Caco-2 (cell line): Measurements from ENCODE around the gene SLC35F6. TPM values are rescaled to one million over a fixed set of nuclear protein-coding genes. Genes with fewer than 3 reads are reported as not detected.

Source experiments
- BruUV-seq: library from RNA; stranded (reverse); fragments of 400-500 nt; replicated peaks from 2 replicates; lab custom pipeline; 2021; lab: Mats Ljungman, UMichigan
- CTCF ChIA-PET: fragments of 300-600 bp; sonication (Branson Sonifier 250); formaldehyde crosslinking; loops from one replicate; lab custom pipeline; 2022; ENCODE audit warnings: antibody characterized with exemption; lab: Charles Lee
- POLR2A ChIA-PET: fragments of 300-600 bp; sonication (Branson Sonifier 250); formaldehyde crosslinking; loops from one replicate; lab custom pipeline; 2022; ENCODE audit warnings: antibody characterized with exemption; lab: Charles Lee
- DNase-seq, 2 experiments: peaks; one replicate each; pipeline versions ENCODE4 v3.0.0 to v3.0.0-alpha.2; 2020 to 2022
- H3K27me3 ChIP-seq: replicated peaks from 2 replicates; pipeline ENCODE4 v1.6.0; 2011; ENCODE audit warnings: low read length; ENCODE audit not compliant: control insufficient read depth, insufficient read depth
- H3K36me3 ChIP-seq: 2 replicates; pipeline ENCODE4 v1.5.1; 2011; ENCODE audit warnings: low read length; ENCODE audit not compliant: control insufficient read depth, insufficient read depth
- H3K4me1 ChIP-seq: fragments of 250-450 bp; sonication (Bioruptor Pico); 2 replicates; pipeline ENCODE4 v1.5.1; 2020; ENCODE audit warnings: mild to moderate bottlenecking
- H3K4me3 ChIP-seq: 2 replicates; pipeline ENCODE4 v1.5.1; 2011; ENCODE audit warnings: low read depth, mild to moderate bottlenecking, control low read depth, low read length
- H3K9me3 ChIP-seq: fragments of 250-450 bp; sonication (Bioruptor Pico); 2 replicates; pipeline ENCODE4 v1.5.1; 2020; ENCODE audit warnings: mild to moderate bottlenecking, moderate library complexity
- H3K27ac Mint-ChIP-seq: one replicate; pipeline ENCODE4 v1.8.0; 2022; ENCODE audit warnings: mixed read lengths; ENCODE audit not compliant: unreplicated experiment
- H3K27me3 Mint-ChIP-seq: one replicate; pipeline ENCODE4 v1.8.0; 2022; ENCODE audit warnings: mixed read lengths; ENCODE audit not compliant: insufficient read depth, unreplicated experiment
- H3K36me3 Mint-ChIP-seq: one replicate; pipeline ENCODE4 v1.8.0; 2022; ENCODE audit warnings: mild to moderate bottlenecking, mixed read lengths; ENCODE audit not compliant: insufficient read depth, unreplicated experiment
- H3K4me1 Mint-ChIP-seq: one replicate; pipeline ENCODE4 v1.8.0; 2022; ENCODE audit warnings: low read depth, mixed read lengths; ENCODE audit not compliant: unreplicated experiment
- H3K4me3 Mint-ChIP-seq: one replicate; pipeline ENCODE4 v1.8.0; 2022; ENCODE audit warnings: mild to moderate bottlenecking, moderate library complexity, mixed read lengths; ENCODE audit not compliant: unreplicated experiment
- H3K9me3 Mint-ChIP-seq: one replicate; pipeline ENCODE4 v1.8.0; 2022; ENCODE audit warnings: mixed read lengths; ENCODE audit not compliant: unreplicated experiment
- CTCF ChIP-seq, 2 experiments: fragments of 200-600 bp in 1 of 2; IDR thresholded peaks; 1 replicate in 1 of 2; 2 replicates in 1 of 2; pipeline versions ENCODE4 v1.5.1 to v1.8.0; 2011 to 2022; ENCODE audit warnings: antibody characterized with exemption in 1 of 2, control low read depth in 1 of 2, inconsistent platforms in 1 of 2, low read depth in 1 of 2, low read length in 1 of 2, mild to moderate bottlenecking in 1 of 2, moderate library complexity in 1 of 2; ENCODE audit not compliant: insufficient read depth in 1 of 2, severe bottlenecking in 1 of 2, unreplicated experiment in 1 of 2
- intact Hi-C: fragments of 100-400 bp; cut with micrococcal nuclease; formaldehyde crosslinking; loops from one replicate; pipeline ENCODE4 v1.10.0; 2022; ENCODE audit not compliant: unreplicated experiment
- total RNA-seq: library from RNA; stranded (reverse); gene quantifications from 2 replicates; pipeline ENCODE4 v1.2.3, GENCODE V29; 2022

SLC35F6 gene
- total RNA-seq, 1 experiment from 2014 or later = 45.7 TPM

GRCh38 chr2:26737221-26737620 lies 26.9 kb upstream of the SLC35F6 start:
- Mint-ChIP-seq H3K4me1 (no peaks in the 10 kb centered on the region), H3K27me3 (peaks cover 3% of the 10 kb centered on the region), H3K9me3 (no peaks in the 10 kb centered on the region), H3K4me3 (no peak overlapping the region), H3K27ac (no peak overlapping the region), H3K36me3 (no peaks in the 10 kb centered on the region)
- H3K36me3 ChIP-seq = no peaks in the 10 kb centered on the region
- no peaks in the 10 kb centered on the region for H3K27me3 ChIP-seq
- H3K4me3 ChIP-seq = no peak overlapping the region
- no peak for TF ChIP-seq CTCF (IDR thresholded peaks at IDR 0.05; ENCODE audit: insufficient read depth in 1 of 2, low read depth in 1 of 2, low read length in 1 of 2, severe bottlenecking in 1 of 2, unreplicated experiment in 1 of 2)
- intact Hi-C loops = no loop called here
- POLR2A ChIA-PET = no interaction called here
- no TSS peak for BruUV-seq
- no peak for DNase-seq
- CTCF ChIA-PET = no interaction called here
- no peaks in the 10 kb centered on the region for H3K9me3 ChIP-seq
- H3K4me1 ChIP-seq = no peaks in the 10 kb centered on the region

GRCh38 chr2:26738481-26738880 lies 25.6 kb upstream of the SLC35F6 start:
- intact Hi-C loops = no loop called here
- Histone ChIP-seq H3K4me3 (no peak overlapping the region), H3K4me1 (no peaks in the 10 kb centered on the region), H3K36me3 (no peaks in the 10 kb centered on the region), H3K9me3 (no peaks in the 10 kb centered on the region), H3K27me3 (no peaks in the 10 kb centered on the region)
- TF ChIP-seq CTCF (IDR thresholded peaks at IDR 0.05; ENCODE audit: insufficient read depth in 1 of 2, low read depth in 1 of 2, low read length in 1 of 2, severe bottlenecking in 1 of 2, unreplicated experiment in 1 of 2) = no peak
- no peaks in the 10 kb centered on the region for H3K36me3 Mint-ChIP-seq
- CTCF ChIA-PET = no interaction called here
- no peak overlapping the region for H3K4me3 Mint-ChIP-seq
- BruUV-seq = no TSS peak
- no peaks in the 10 kb centered on the region for H3K9me3 Mint-ChIP-seq
- peaks cover under 1% of the 10 kb centered on the region for H3K27me3 Mint-ChIP-seq
- POLR2A ChIA-PET = no interaction called here
- H3K4me1 Mint-ChIP-seq = no peaks in the 10 kb centered on the region
- H3K27ac Mint-ChIP-seq = no peak overlapping the region
- no peak for DNase-seq

- Histone ChIP-seq H3K36me3 (no peaks in the 10 kb centered on the region), H3K9me3 (no peaks in the 10 kb centered on the region), H3K4me1 (no peaks in the 10 kb centered on the region), H3K27me3 (no peaks in the 10 kb centered on the region), H3K4me3 (no peak overlapping the region)
- intact Hi-C loops = no loop called here
- DNase-seq = no peak
- Mint-ChIP-seq H3K27ac (no peak overlapping the region), H3K4me3 (no peak overlapping the region), H3K9me3 (no peaks in the 10 kb centered on the region), H3K27me3 (no peaks in the 10 kb centered on the region), H3K36me3 (no peaks in the 10 kb centered on the region), H3K4me1 (no peaks in the 10 kb centered on the region)
- CTCF ChIA-PET = interaction anchor here (0.5 kb wide), 1 partner anchor 12 kb away, joined by 3 read pairs; no protein-coding TSS in a partner anchor
- TF ChIP-seq CTCF (IDR thresholded peaks at IDR 0.05; ENCODE audit: insufficient read depth in 1 of 2, low read depth in 1 of 2, low read length in 1 of 2, severe bottlenecking in 1 of 2, unreplicated experiment in 1 of 2) = no peak
- POLR2A ChIA-PET = no interaction called here
- BruUV-seq = no TSS peak
Observed at GRCh38 chr2:26739514-26739913, 24.6 kb upstream of the SLC35F6 start.
